HG03097 (cell line): ENCODE results near the gene SNCA.

Experiments
- ATAC-seq: cut with Tn5 transposase; IDR thresholded peaks from one replicate; pipeline ENCODE4 v1.9.1; 2021; ENCODE audit not compliant: unreplicated experiment, low FRiP score

The SNCA gene

DNA sequence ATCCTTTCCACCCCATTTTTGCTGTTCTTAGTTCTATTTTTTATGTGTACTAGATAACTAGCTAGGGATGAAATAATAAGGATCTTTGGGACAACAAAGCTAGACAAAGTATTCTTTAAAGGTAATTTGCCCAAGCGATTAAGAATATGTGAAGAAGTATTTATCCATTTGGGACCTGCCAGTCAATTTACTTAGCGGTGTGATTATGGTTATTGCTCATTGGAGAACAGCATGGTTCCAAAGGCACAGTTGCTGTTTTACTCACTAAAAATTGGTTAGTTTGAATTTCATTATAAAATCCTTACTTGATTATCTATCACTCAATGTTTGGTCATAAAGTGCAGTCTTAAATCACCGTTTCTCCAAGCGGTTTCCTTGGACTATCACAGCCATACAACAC is 124.1 kb downstream of the SNCA start:
- no peak for ATAC-seq

DNA sequence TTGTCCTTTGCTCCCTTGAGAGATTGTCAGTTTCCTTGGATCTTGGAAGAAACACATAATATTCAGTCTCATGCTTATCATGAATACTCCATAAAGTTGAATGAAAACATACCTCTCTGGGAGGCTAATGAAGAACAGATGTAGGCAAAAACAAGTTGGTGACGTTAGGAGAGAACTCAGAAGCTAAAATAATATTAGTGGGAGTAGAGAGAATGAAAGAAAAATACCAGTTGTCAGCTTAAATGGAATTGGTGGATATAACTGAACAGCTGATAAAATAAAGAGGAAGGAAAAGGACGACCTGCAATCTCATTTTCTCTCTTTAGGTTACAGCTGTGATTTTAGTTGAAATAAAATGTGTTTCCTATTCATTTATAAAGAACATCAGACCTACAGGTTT is 124.8 kb downstream of the SNCA start:
- ATAC-seq = no peak

DNA sequence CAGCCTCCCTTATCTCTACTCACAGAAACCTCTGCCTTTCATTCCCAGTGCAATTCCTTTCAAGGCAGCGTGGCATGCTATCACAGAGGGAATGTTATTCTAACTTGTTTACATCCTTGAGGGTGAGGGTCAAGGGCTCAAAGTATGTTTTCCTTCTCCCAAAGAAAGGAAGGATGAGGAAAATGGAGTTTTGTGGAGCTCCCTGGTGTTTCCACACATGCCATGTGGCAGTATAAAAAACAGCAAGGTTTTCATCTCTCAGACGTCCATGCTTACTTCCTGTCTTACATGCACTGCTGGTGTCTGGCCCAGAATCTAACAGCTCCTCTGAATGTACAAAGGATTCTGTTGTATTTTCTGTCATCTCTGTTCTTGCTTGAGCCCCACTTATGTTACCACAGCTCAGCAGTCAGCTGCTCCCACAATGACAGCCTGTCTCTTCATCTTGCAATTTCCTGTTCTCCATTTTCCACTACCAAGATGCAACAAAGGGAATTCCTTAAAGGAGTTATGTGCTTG is 128.0 kb downstream of the SNCA start:
- ATAC-seq = no peak

DNA sequence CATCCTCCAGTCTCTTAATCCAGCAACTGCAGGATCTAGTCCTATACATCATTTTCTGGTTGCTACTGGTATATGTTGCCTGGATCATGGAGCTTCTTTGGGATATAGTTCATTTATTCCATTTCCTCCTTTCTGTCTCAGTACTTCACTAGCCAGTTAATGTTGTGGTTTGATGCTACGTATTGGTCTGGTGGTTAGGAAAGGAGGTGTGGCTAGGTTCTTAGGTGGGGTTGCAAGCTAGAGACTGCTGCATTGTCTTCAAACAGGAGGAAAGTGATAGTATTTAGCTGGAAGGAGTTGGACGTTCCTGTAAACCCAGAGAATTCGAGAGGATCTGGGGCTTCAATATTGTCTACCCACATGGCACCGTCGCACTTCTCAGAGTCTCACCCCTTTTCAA is 129.5 kb downstream of the SNCA start:
- no peak for ATAC-seq

DNA sequence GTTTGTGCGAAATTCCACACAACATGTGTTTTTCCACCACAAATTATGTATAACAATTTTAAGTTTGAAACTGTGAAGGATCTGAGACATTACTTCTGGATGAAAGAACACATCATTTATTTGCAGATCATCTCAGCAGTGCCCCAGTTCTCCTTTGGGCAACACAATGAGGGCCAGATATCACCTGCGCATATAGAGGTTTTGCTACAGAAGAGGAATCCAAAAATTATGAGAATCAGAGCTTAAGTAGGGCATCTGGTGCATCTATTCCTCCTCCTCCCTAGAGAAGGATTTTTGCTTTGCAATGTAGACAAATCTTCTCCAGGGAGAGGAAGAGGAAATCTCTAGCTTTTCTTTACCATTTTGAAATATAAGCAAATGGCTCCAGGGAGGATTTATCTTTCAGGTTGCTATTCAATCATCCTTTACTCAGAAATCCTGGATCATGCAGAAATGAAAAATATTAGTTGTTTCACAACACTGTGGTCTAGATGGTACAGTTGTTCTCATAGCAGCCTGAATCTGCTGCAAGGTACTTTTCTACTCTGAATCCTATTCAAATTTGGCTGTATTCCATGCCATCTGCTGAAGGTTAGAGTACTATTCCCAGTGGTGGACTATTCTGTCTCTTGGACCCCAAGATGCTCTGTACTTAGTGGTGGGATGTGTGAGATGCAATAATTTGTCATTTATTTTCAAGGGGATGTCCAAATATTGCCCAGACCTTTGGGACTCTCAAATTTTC is 132.1 kb downstream of the SNCA start:
- no peak for ATAC-seq

DNA sequence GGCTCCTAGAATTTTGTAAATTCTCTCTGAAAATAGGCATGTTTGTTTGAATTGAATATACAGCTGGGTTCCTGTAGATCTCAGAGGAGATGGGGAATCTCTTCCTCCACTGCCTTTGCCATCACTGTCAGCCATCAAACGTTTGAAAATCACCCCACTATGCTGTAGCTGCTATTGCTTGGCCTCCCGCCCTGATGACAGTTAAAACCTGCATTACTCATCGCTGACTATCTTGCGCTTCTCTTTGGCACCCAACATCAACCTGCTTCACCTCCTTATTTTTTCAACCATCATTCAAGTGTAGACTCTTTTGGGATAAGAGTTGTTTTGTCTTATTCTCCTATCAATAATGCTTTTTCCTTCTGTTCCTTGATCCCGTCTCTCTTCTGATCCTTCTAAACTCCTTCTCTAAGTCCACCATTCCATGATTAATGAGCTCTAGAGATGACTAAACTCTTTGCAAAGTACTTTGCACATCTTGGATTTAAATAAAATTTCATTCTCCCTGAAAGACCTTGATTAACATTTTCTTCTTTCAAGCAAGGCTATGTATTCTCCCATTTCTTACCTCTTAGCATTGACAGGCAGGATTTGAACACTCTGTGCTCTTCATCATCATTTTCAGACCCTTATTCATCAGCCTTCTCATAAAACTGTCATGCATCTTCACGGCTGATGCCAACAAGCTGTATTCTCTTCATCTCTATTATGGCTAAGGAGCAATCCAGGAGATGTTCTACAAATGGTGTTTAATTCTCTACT is 133.0 kb downstream of the SNCA start:
- no peak for ATAC-seq

DNA sequence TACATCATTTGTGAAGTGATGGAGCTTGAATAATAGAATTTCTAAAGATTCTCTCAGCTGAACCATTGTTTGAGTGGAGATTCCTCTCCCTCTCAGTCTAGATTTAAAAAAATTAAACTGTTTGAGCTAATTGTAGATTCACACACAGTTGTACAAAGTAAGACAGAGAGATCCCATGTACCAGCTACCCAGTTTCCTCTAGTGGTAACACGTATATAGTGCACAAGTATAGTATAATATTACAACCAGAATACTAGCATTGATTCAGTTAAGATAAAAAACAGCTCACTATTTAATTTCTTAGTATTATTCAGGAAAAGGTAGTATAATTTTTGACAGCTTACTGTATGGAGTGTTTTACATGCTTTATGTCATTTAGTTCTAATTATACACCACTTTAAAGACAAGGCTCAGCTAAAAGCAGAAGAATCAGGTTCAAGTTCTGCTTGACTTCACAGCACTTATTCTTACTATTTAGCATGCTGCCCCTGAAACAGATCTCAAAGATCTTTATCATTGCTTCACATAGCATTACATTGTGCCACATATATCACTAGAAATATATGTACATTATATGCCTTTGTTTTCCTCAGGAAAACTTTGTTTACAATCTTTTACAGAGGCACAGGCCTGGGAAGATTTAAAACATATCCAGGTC is 136.1 kb downstream of the SNCA start:
- no peak for ATAC-seq

DNA sequence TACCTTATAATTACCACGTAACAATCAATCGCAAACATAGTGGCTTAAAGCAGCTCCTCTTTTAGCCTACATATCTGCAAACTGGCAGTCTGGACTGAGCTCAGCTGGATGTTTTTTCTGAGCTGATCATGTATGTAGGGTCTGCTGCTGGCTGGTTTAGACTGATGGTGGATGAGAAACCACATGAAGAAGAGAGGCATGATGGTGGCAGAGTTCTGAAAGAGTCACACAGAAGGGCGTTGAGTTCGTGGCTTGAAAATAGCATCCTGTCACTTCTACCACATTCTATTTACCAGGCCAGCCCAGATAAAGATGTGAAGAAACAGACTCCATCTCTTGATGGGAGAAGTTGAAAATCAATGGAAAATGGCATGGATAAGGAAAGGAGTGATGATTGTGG is 151.3 kb downstream of the SNCA start:
- ATAC-seq = no peak

DNA sequence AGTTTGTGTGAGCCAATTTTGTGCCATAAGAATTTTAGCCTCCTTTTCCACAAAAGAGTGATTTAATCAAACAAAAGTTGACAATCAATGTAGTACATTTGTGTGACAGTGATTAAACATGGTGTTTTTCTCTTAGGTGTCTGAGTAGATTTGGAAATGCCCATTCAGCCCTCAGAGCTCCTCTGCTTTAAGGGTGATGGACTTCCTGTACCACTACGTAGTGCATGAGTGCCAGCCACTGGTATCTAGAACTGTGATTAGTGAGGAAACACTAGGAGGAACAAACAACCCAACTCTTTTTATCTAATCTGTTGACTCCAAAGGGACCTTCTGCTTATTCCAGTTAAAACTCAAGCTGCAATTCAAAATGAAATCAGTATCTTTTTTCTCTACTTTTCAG is 151.7 kb downstream of the SNCA start:
- no peak for ATAC-seq

DNA sequence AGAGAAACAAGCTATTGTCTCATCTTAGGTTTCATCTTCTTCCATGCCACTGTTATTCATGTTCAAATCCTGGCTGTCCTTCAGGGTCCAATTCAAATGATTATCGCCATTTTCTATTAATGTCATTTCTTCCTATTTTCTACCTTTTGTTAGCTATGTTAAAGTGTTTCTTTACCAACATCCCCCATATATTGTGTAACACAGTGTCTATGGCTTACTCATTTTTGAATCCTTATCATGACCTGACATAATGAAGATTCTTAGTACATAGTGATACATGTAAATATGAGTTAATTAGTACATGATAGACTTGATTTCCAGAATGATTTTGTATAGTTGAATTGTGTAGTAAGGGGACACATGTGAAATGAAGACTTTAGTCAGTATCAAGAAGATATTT is 152.4 kb downstream of the SNCA start:
- no peak for ATAC-seq

DNA sequence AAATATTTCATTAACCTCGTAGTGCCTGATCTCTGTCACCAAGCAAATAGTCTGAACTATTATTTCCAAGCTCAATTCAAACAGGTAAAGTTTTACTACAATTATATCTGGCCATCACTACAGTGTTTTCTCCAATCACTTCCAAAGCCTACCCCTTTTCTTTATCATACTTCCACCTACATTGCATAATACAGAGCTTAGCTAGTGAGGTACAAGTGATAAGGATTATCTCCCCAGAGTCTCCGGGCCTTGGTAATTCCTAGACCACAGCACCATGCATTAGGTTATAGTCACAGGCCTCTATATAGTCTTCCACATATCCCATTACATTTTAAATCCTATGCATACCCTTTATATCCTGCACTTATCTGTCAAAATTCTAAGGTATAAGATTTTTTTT is 154.2 kb downstream of the SNCA start:
- ATAC-seq = no peak

DNA sequence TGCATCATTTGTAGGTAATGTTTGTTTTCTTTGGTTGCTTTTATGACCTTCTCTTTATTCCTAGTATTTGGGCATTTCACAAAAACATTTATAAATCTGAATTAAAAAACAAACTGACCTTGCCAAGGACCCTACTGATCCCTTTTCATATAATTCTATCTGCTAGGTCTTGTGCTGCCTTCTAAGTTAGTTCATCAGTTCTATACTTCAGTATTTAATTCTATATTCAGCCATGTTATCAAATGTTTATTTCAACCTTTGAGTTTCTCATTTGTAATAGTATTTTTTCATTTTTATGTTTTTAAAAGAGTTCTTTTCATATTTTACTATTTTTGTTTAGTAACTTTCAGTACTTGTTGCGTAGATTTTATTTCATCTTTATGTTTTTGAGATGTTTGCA is 155.3 kb downstream of the SNCA start:
- ATAC-seq = no peak

DNA sequence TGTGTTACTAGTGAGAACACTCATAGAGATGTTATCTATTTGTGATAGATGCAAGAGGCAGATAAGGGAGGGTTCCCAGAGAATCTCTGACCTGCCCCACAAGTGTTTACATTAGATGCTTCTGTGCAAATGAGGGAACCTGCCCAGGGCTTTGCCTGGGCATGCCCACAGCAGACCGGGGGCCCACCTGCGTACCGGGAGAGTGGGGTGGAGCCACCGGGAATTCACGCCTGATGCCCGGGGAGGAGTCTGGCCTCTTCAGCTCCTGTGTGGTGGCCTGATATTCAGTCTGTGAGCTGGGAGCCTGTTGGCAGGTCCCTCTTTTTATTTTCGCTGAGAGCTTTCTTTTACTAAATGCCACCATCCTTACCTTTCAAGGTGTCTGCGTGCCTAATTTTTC is 155.7 kb downstream of the SNCA start:
- ATAC-seq = no peak

DNA sequence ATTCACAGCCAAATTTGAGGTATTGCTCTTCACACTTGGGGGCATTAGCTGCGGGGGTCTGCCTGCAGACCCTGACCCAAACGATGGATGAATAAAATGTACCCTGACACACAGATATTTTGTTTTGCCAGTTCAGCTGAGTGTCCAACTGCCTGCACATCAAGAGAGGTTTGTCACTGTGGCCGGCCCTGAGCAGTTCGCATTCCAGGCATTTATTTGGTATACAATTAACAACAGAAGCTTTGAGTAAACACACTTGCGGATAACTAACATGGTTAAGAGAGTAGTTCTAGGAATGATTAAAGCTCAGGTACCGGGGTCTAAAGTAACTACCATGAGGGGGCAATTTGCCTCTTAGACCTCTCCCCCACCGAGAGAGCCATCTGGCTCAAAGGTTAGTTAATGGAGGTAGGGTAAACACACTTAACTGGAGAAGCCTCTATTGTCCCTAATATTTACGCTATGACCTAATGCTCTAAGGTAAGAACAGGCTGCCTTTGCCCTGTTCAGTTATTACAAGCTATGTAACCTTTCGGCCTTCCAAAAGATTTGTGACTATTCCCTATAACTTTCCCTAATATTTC is 162.0 kb downstream of the SNCA start:
- ATAC-seq = no peak
